K562 (cell line): Measurements from ENCODE around the gene SNX9. TPM values are rescaled to one million over a fixed set of nuclear protein-coding genes. Genes with fewer than 3 reads are reported as not detected.
A peak's percentile ranks its signal among the peaks of the same experiment; 100 is the strongest.

ENCODE experiments used
- ESRRB ChIP-seq: fragments of 250-450 bp; sonication (Bioruptor Pico); IDR thresholded peaks from 2 replicates; pipeline ENCODE4 v1.5.0; 2020; ENCODE audit warnings: mild to moderate bottlenecking, moderate library complexity, borderline replicate concordance
- GMEB1 ChIP-seq: fragments of 250-450 bp; sonication (Bioruptor Pico); IDR thresholded peaks from 2 replicates; pipeline ENCODE4 v1.4.0; 2020; ENCODE audit warnings: mild to moderate bottlenecking
- MAFF ChIP-seq: IDR thresholded peaks from 2 replicates; pipeline ENCODE4 v1.6.1; 2012; ENCODE audit warnings: low read length, improper control_type of control experiment
- MED1 ChIP-seq: sonication (generic); formaldehyde crosslinking; IDR thresholded peaks from 2 replicates; pipeline ENCODE4 v1.8.1; 2023; ENCODE audit warnings: missing genetic modification reagents, borderline replicate concordance
- NCOA4 ChIP-seq: fragments of 450-650 bp; IDR thresholded peaks from 2 replicates; pipeline ENCODE4 v1.6.1; 2018; ENCODE audit warnings: mild to moderate bottlenecking; ENCODE audit not compliant: partially characterized antibody
- PHF8 ChIP-seq: fragments of 200-600 bp; sonication (generic); IDR thresholded peaks from 2 replicates; pipeline ENCODE4 v1.6.1; 2012; ENCODE audit warnings: mixed run types, mild to moderate bottlenecking, inconsistent platforms, low read length, moderate library complexity, borderline replicate concordance
- POLR2G ChIP-seq: fragments of 200-400 bp; formaldehyde crosslinking; IDR thresholded peaks from 2 replicates; pipeline ENCODE4 v1.6.1; 2017; ENCODE audit warnings: low read depth, mild to moderate bottlenecking, antibody characterized with exemption, low read length, moderate library complexity
- RBM22 ChIP-seq: fragments of 200-400 bp; formaldehyde crosslinking; IDR thresholded peaks from 2 replicates; pipeline ENCODE4 v1.6.1; 2018; ENCODE audit warnings: low read length, low read depth; ENCODE audit not compliant: poor library complexity, severe bottlenecking
- TSC22D4 ChIP-seq: fragments of 450-650 bp; IDR thresholded peaks from 2 replicates; pipeline ENCODE4 v1.6.1; 2016; ENCODE audit warnings: missing genetic modification characterization, missing biosample characterization, control low read depth
- USF2 ChIP-seq: sonication (generic); formaldehyde crosslinking; IDR thresholded peaks from 2 replicates; pipeline ENCODE4 v1.5.0; 2020; ENCODE audit warnings: missing genetic modification reagents
- ZNF146 ChIP-seq: IDR thresholded peaks from one replicate; pipeline ENCODE4 v1.6.1; 2018; ENCODE audit warnings: missing compliant biosample characterization; ENCODE audit not compliant: unreplicated experiment
- ZNF197 ChIP-seq: fragments of 200-800 bp; sonication (Bioruptor generic); IDR thresholded peaks from 2 replicates; pipeline ENCODE4 v1.6.1; 2016; ENCODE audit warnings: low read depth, missing genetic modification characterization, missing compliant biosample characterization
- ZNF408 ChIP-seq: fragments of 250-450 bp; sonication (Bioruptor Pico); IDR thresholded peaks from 2 replicates; pipeline ENCODE4 v1.4.0; 2020; ENCODE audit warnings: low read depth, mild to moderate bottlenecking, moderate library complexity
- ZNF445 ChIP-seq: fragments of 250-450 bp; sonication (Bioruptor Pico); IDR thresholded peaks from 2 replicates; pipeline ENCODE4 v1.4.0; 2020; ENCODE audit warnings: low read depth, mild to moderate bottlenecking, moderate library complexity
- ZNF589 ChIP-seq: fragments of 200-800 bp; sonication (Bioruptor generic); IDR thresholded peaks from 2 replicates; pipeline ENCODE4 v1.6.1; 2016; ENCODE audit warnings: low read depth, missing genetic modification characterization, missing compliant biosample characterization
- ZNF696 ChIP-seq: fragments of 250-450 bp; sonication (Bioruptor Pico); conservative IDR thresholded peaks from 2 replicates; pipeline ENCODE4 v1.4.0; 2020; ENCODE audit warnings: mild to moderate bottlenecking, moderate library complexity
- ZNF75A ChIP-seq: fragments of 450-650 bp; formaldehyde crosslinking; IDR thresholded peaks from 2 replicates; pipeline ENCODE4 v1.4.0; 2020; ENCODE audit warnings: mild to moderate bottlenecking
- ZNF79 ChIP-seq: fragments of 250-450 bp; sonication (Bioruptor Pico); IDR thresholded peaks from 2 replicates; pipeline ENCODE4 v1.4.0; 2020; ENCODE audit warnings: low read depth, mild to moderate bottlenecking, moderate library complexity
- polyA plus RNA-seq, 8 experiments: library from polyadenylated mRNA; depleted of rRNA in 4 of 8; stranded (reverse) in 5 of 8; unstranded in 3 of 8; fragments of >200 nt; fragmentation: Nextera tagmentation in 2 of 8; fragmentation: Illumina TruSeq in 1 of 8; extraction: Ambion mirVana in 2 of 8; extraction: Trizol in 1 of 8; gene quantifications; 2 replicates each; pipeline versions ENCODE4 v1.2.1 to v1.2.3, GENCODE V29; 2011 to 2014; ENCODE audit warnings: inconsistent platforms in 1 of 8, missing spikeins in 1 of 8
- total RNA-seq, 7 experiments: library from RNA; depleted of rRNA in 6 of 7; stranded (reverse); fragments of >200 nt in 6 of 7; fragmentation: Illumina TruSeq in 2 of 7; extraction: Trizol in 2 of 7; gene quantifications; 2 replicates each; pipeline versions ENCODE4 v1.2.1 to v1.2.3, GENCODE V29; 2011 to 2021; ENCODE audit warnings: low replicate concordance in 1 of 7
- TF ChIP-seq, protein P1 (sequence below): fragments of 250-450 bp; sonication (Bioruptor Pico); IDR thresholded peaks from 2 replicates; pipeline ENCODE4 v1.4.0; 2020; ENCODE audit warnings: borderline replicate concordance
- TF ChIP-seq, protein P2 (sequence below): fragments of 250-450 bp; sonication (Bioruptor Pico); IDR thresholded peaks from 2 replicates; pipeline ENCODE4 v1.6.1; 2021; ENCODE audit warnings: mild to moderate bottlenecking
- TF ChIP-seq, protein P3 (sequence below): sonication (generic); formaldehyde crosslinking; IDR thresholded peaks from 2 replicates; pipeline ENCODE4 v1.8.1; 2023; ENCODE audit warnings: mild to moderate bottlenecking, missing genetic modification reagents
- TF ChIP-seq, protein P4 (sequence below): fragments of 450-650 bp; IDR thresholded peaks from 2 replicates; pipeline ENCODE4 v1.6.1; 2016

The SNX9 gene
- total and polyA plus RNA-seq, 9 of the 15 experiments (the other 6 are each of a cell fraction or from before 2014, with no cell fraction given) = 6.0 to 81.7 (median 57.1) TPM

- TF ChIP-seq ESRRB (no peak), ZNF408 (CRISPR knock-in tag) (no peak), NCOA4 (no peak), MAFF (no peak), TSC22D4 (tag) (no peak), POLR2G (no peak), ZNF79 (CRISPR knock-in tag) (no peak), ZNF146 (CRISPR knock-in tag) (no peak), ZNF445 (no peak), ZNF589 (CRISPR knock-in tag) (no peak), ZNF75A (no peak), RBM22 (no peak), GMEB1 (CRISPR knock-in tag) (no peak), USF2 (CRISPR knock-in tag) (peak; percentile 86), ZNF696 (CRISPR knock-in tag) (no peak), MED1 (CRISPR knock-in tag) (no peak), PHF8 (no peak), ZNF197 (CRISPR knock-in tag) (no peak)
- TF ChIP-seq, protein P1, sequence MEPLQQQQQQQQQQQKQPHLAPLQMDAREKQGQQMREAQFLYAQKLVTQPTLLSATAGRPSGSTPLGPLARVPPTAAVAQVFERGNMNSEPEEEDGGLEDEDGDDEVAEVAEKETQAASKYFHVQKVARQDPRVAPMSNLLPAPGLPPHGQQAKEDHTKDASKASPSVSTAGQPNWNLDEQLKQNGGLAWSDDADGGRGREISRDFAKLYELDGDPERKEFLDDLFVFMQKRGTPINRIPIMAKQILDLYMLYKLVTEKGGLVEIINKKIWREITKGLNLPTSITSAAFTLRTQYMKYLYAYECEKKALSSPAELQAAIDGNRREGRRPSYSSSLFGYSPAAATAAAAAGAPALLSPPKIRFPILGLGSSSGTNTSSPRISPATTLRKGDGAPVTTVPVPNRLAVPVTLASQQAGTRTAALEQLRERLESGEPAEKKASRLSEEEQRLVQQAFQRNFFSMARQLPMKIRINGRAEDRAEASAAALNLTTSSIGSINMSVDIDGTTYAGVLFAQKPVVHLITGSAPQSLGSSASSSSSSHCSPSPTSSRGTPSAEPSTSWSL = no peak
- TF ChIP-seq, protein P2, sequence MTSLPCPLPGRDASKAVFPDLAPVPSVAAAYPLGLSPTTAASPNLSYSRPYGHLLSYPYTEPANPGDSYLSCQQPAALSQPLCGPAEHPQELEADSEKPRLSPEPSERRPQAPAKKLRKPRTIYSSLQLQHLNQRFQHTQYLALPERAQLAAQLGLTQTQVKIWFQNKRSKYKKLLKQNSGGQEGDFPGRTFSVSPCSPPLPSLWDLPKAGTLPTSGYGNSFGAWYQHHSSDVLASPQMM = no peak
- TF ChIP-seq, protein P3, sequence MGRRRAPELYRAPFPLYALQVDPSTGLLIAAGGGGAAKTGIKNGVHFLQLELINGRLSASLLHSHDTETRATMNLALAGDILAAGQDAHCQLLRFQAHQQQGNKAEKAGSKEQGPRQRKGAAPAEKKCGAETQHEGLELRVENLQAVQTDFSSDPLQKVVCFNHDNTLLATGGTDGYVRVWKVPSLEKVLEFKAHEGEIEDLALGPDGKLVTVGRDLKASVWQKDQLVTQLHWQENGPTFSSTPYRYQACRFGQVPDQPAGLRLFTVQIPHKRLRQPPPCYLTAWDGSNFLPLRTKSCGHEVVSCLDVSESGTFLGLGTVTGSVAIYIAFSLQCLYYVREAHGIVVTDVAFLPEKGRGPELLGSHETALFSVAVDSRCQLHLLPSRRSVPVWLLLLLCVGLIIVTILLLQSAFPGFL (CRISPR knock-in tag) = no peak
- TF ChIP-seq, protein P4, sequence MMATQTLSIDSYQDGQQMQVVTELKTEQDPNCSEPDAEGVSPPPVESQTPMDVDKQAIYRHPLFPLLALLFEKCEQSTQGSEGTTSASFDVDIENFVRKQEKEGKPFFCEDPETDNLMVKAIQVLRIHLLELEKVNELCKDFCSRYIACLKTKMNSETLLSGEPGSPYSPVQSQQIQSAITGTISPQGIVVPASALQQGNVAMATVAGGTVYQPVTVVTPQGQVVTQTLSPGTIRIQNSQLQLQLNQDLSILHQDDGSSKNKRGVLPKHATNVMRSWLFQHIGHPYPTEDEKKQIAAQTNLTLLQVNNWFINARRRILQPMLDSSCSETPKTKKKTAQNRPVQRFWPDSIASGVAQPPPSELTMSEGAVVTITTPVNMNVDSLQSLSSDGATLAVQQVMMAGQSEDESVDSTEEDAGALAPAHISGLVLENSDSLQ = 0 out of 2 replicates have a peak, but pooled peaks have one; percentile 41
These were observed 158.0 kb downstream of the SNX9 start (continued) for GRCh38 chr6:157981132-157981394.
